GM18519 (cell line): ENCODE measurements around the gene YES1.
"Not testable (repeated sequence)": the region's sequence is repeated elsewhere in the genome, so short reads cannot be mapped to it uniquely, and the experiment has no call there.

Experiments used
- ATAC-seq: cut with Tn5 transposase; IDR thresholded peaks from one replicate; pipeline ENCODE4 v1.9.1; 2021; ENCODE audit warnings: mild to moderate bottlenecking, moderate library complexity; ENCODE audit not compliant: unreplicated experiment, low FRiP score

YES1 gene

DNA sequence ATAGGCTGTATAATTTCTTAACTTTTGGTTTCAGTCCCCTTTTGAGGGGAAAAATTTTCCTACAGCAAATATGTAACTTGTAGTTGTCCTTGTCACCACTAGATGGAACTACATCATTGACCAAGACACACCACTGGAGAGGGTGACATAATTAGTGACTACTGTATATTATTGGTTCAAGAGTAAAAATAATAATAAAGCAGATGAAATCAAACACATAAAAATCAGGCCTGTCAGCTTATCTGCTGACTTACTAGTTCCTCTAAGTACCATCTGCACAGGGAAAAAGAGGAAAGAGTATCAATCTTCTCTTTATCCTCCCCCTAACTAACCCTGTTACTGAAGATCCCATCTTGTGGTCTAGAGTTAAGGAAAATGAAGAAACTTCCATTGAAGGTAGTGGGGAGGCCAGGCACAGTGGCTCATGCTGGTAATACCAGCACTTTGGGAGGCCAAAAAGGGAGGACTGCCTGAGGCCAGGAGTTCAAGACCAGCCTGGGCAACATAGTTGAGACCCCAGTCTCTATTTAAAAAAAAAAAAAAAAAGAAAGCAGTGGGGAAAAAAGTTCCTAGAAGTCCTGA is 70.0 kb downstream of the YES1 start:
- ATAC-seq, result peak; percentile 80

DNA sequence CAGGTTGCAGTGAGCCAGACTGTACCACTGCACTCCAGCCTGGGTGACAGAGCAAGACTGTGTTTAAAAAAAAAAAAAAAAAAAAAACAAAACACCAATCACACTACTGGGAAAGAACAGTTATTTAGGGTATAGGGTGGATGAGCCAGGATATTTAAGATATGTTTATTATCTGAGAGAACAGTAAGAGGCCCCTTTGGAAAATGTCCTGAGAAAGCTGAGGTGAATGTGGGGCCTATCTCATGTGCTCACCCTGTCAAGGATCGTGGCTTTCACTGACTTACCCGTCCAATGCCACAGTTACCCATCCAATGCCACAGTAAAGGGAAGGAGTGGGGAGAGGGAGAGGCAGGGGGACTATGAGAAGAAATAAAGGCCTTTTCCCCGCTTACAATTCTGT is 79.7 kb downstream of the YES1 start:
- no peak for ATAC-seq

GRCh38 chr18:731185-731584 is 80.9 kb downstream of the YES1 start:
- ATAC-seq, result no peak

DNA sequence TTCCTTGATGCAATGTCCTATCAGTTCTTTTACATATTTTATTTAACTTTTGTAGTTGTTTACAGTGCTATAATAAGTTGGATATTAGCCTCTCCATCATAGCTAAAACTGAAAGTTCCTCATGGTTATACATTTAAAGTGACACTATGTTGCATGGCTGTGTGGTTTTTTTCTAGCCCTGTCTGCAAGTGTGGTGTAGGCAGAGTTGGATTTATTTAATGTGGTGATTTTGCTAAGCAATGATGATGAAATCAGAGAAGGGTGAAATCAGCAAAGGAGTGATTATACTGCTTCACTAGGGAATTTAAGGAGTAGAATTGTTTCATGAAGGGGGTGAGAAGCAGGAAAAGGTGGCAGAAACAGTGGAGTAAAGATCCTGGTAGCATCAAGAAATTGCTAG is 81.3 kb downstream of the YES1 start:
- ATAC-seq, result no peak

DNA sequence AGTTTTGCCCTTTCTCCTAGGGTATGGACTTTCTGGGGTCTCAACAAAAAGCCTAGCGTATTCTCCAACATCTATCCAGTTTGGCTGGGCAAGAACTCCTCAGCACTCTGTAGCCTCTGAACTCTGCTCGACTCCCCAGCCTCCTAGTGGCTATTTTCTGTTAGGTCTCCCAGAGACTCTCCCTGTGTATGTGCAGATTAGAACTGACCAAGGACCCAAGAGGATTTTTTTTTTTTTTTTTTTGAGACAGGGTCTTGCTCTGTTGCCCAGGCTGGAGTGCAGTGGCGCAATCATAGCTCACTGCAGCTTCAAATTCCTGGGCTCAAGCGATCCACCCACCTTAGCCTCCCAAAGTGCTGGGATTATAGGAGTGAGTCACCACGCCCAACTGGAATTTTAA is 81.9 kb downstream of the YES1 start:
- ATAC-seq, result not testable (repeated sequence)

DNA sequence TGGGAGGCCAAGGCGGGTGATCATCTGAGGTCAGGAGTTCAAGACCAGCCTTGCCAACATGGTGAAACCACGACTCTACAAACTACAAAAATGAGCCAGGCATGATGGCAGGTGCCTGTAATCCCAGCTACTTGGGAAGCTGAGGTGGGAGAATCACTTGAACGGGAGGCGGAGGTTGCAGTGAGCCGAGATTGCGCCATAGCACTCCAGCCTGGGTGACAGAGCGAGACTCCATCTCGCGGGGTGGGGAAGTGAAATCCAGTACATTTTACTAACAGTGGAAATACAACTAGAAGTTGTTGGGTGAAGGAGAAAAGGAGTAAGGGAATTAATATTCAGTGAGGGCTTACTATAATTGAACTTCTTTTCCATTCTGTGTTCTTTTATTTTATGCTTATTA is 86.4 kb downstream of the YES1 start:
- ATAC-seq, result no peak

DNA sequence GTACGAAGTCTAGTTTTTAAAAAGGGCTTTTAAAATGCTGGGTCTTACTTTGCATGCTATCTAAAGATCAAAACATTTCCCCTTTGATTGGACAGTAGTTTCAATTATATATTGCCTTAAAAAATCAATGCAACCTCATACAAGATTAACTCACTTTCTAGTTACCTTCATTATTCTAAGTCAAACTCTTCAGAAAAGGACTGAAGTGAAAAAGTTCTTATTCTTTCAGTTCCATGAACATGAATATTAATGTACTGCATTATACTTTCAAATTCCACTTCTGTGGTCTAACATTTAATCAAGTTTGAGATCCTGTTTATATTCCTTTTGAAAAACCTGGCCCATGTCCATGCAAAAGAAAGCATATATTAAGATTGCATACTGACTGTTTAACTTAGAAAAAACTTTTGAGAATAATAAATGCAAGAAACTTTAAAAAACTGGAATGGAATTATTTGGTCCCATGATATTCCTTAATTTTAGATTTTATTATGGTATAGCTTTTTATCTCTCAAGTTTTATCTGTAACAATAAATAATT is 88.4 kb downstream of the YES1 start:
- no peak for ATAC-seq

DNA sequence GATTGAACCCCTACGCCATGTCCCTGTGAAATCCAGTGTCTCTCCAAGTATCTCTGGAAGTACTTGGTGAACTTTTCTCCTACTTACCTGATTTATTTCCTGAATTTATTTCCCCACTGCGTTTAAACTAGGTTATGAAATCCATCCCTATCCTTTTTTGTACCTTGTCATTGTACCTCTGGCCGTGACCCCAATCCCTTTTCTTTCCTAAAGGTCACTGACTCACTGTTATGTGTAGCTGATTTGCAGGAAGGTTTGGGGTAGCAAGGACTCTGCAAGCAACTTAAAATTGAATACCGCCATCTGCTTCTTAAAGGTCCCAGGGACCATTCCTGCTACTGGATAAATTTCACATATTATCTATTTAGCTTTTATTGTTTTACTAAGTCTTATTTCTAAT is 95.0 kb downstream of the YES1 start:
- no peak for ATAC-seq

DNA sequence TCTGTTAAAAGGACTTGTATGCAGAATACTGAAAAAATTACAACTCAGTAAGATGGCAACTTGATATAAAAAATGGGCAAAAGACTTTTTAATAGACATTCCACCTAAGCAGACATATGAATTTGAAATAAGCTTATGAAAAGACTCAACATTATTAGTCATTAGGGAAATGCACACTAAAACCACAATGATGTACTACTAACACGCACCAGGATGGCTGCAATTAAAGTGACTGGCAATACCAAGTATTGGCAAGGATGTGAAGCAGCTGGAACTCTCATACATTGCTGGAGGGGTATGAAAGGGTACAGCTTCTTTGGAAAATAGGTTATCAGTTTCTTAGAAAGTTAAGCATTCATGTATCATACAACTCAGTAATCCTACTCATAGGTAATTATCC is 96.4 kb downstream of the YES1 start:
- ATAC-seq, result no peak

GRCh38 chr18:713135-713490 is 98.9 kb downstream of the YES1 start:
- no peak for ATAC-seq

- peak; percentile 84 for ATAC-seq
Measured at GRCh38 chr18:712401-713134, 99.5 kb downstream of the YES1 start, which contains the start of gene ENOSF1. Gene ENOSF1, minus strand, starts transcription at chr18:712630. Its CDS starts 43 bp downstream, at chr18:712587.

DNA sequence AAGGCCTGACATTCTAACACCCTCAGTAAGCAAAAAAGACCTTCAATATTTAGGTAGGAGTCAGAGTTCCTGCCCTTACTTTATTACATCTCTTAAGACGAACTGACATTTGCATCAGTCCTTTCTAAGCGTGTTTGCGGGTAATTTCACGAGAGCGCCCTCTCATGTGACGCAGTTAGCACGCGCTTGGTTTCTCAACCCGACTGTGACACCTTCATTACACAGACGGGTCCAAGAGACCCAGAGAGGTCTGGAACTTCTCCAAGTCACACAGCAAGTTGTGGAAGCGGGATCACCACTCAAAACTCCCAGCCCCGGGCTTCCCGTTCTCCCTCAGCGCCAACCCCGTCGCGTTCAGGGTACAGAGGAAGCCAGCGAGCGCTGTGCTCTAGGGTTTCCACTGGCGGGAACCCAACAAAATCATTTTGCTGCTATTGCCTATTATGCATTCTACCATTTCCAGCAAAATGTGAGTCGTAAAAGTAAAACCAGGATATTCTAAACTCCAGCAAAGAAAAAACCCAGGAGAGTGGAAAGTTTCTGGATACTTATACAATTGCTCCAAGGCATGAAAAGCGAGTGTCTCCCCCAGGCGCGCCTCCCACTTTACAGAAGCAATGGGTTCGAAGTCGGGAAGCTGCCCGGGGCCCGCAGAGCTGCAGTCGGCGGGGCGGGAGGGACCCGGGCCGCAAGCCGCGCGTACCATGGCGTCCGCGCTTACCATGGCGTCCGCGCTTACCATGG is 100.2 kb downstream of the YES1 start:
- ATAC-seq, result peak; percentile 42

DNA sequence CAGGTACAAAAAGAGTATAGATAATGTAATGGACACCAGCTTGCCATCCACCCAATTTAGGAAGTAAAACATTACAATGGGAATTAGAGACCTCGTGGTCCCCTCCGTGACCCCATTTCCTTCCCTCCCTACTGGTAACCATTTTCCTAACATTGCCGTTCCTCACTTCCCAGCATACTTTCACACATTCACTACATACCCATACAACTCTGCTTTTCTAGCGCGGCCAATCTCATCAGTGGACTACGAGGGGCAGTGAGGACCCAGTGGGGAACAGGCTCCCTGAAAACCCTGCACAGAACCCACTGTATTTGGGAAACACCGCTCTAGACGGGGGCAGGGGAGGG is 100.8 kb downstream of the YES1 start:
- ATAC-seq, result no peak

DNA sequence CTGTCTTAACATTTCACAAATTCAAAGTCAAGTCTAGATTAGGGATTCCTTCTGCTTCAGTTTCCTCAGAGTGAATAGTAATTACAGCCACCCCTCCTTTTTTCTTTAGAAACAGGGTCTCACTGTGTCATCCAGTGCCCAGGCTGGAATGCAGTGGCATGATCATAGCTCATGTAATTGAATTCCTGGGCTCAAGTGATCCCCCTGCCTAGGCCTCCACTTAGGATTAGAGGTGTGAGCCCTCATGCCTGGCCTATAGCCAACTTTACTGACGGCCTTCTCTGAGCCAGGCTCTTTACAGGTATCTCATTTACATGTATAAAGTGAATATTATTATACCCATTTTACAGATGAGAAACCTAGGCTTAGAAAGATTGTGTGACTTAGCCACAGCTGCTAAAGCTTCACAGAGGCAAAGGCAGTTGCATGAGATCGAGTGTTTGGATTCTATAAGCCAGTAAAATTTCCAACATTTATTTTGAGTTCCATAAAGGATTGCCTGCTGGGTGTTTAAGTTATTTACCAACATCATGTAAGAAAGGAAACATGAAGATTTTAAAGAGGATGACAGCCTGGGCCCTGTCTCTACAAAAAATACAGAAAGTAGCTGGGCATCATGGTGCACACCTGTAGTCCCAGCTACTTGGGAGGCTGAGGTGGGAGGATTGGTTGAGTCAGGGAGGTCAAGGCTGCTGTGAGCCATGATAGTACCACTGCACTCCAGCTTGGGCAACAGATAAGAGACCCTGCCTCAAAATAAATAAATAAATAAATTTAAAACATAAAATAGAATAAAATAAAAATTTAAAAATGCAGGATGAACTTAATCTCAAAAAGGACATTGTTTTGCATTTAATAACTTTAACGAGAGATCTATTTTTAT is 101.4 kb downstream of the YES1 start:
- no peak for ATAC-seq

GRCh38 chr18:709771-710170 is 102.3 kb downstream of the YES1 start:
- ATAC-seq, result no peak

DNA sequence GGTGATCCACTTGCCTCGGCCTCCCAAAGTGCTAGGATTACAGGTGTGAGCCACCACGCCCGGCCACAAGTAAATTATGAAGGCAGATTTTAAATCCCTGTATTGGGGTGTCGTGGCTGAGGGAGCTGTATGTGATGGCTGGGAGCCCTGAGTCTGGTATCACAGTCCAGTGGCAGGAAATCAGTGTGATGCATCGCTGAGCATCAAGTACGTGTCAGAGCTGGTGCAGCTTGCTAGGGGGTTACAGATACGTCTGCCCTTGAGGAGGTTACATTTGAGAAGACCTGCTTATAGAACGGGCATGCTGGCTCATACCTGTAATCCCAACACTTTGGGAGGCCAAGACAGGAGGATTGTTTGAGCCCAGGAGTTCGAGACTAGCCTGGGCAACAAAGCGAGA is 103.9 kb downstream of the YES1 start:
- ATAC-seq, result no peak

- ATAC-seq, result no peak
Measured at GRCh38 chr18:706405-706804, 105.6 kb downstream of the YES1 start.

- ATAC-seq, result no peak
Measured at GRCh38 chr18:703213-703967, 108.7 kb downstream of the YES1 start.

DNA sequence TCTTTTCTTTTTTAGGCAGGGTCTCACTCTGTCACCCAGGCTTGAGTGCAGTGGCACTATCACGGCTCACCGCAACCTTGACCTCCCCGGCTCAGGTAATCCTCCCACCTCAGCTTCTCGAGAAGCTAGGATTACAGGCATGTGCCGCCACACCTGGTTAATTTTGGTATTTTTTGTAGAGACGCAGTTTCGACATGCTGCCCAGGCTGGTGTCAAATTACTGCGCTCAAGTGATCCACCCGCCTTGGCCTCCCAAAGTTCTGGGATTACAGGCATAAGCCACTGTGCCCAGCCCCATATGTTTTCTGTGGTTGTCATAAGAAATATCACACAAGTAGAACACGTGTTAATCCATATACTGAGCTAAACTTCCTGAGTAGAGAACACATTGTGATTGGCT is 114.2 kb downstream of the YES1 start:
- no peak for ATAC-seq

DNA sequence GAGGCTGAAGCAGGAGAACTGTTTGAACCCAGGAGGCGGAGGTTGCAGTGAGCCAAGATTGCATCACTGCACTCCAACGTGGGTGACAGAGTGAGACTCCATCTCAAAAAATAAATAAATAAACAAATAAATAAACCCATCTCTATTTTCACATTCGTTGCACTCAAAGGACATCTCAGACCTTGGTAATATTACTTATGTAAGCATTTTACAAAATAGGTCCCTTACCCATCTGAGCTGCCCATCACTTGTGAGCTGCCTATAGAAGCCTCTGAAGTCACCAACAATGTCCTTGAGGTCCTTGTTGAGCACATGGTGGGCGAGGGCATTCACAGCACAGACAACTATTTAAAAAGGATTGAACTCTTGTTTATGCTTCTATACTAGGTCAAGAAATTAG is 115.0 kb downstream of the YES1 start:
- no peak for ATAC-seq
